SHP77 (cell line): ENCODE results near the gene SOS2.
A peak's percentile ranks its signal among the peaks of the same experiment; 100 is the strongest.

Source experiments
- DNase-seq, 2 experiments: peaks; one replicate each; lab custom pipeline; 2025; lab: John Stamatoyannopoulos, UW

SOS2 gene

GRCh38 chr14:50231475-50232275 is at the start of gene SOS2:
Gene SOS2, minus strand, starts transcription at chr14:50231578. Its CDS starts 295 bp downstream, at chr14:50231283.
- peak; percentile 77 to 93 for DNase-seq

GRCh38 chr14:50272498-50272897 is 41.1 kb upstream of the SOS2 start:
- no peak for DNase-seq

- no peak for DNase-seq
These were observed 39.6 kb upstream of the SOS2 start for GRCh38 chr14:50270932-50271331.

- DNase-seq = no peak
These were observed 33.7 kb upstream of the SOS2 start for GRCh38 chr14:50265029-50265428.

GRCh38 chr14:50263321-50263720 is 31.9 kb upstream of the SOS2 start:
- no peak for DNase-seq

GRCh38 chr14:50262865-50263264 is 31.5 kb upstream of the SOS2 start:
- no peak for DNase-seq

GRCh38 chr14:50260511-50260910 is 29.1 kb upstream of the SOS2 start:
- DNase-seq = peak; percentile 6 to 20

GRCh38 chr14:50260072-50260471 is 28.7 kb upstream of the SOS2 start:
- DNase-seq = no peak

GRCh38 chr14:50257732-50258131 is 26.4 kb upstream of the SOS2 start:
- DNase-seq = no peak

- no peak for DNase-seq
These were observed 22.9 kb upstream of the SOS2 start for GRCh38 chr14:50254248-50254647.

- no peak for DNase-seq
These were observed 17.9 kb upstream of the SOS2 start for GRCh38 chr14:50249136-50249775.

- no peak for DNase-seq
These were observed 15.9 kb upstream of the SOS2 start for GRCh38 chr14:50247245-50247644.

GRCh38 chr14:50242566-50243310 is 11.4 kb upstream of the SOS2 start:
- DNase-seq = no peak

- no peak for DNase-seq
These were observed 10.7 kb upstream of the SOS2 start for GRCh38 chr14:50242096-50242495.

GRCh38 chr14:50237427-50237826 is 6.0 kb upstream of the SOS2 start:
- no peak for DNase-seq

GRCh38 chr14:50233951-50234250 is 2.5 kb upstream of the SOS2 start:
- no peak for DNase-seq

GRCh38 chr14:50233166-50233950 is 2.0 kb upstream of the SOS2 start:
- peak; percentile 51 to 57 for DNase-seq

GRCh38 chr14:50232276-50232642 is 881 bp upstream of the SOS2 start:
- DNase-seq = peak; percentile 37 to 58

GRCh38 chr14:50230701-50231474 is 490 bp downstream of the SOS2 start:
- peak; percentile 32 to 33 for DNase-seq

- no peak for DNase-seq
These were observed 1.0 kb downstream of the SOS2 start for GRCh38 chr14:50230401-50230700.

- no peak for DNase-seq
These were observed 1.7 kb downstream of the SOS2 start for GRCh38 chr14:50229681-50230080.

- DNase-seq = no peak
These were observed 3.1 kb downstream of the SOS2 start for GRCh38 chr14:50228313-50228712.
